ENCODE measurements around the gene ZDBF2.
A peak's percentile ranks its signal among the peaks of the same experiment; 100 is the strongest.
"Not testable (repeated sequence)": the region's sequence is repeated elsewhere in the genome, so short reads cannot be mapped to it uniquely, and the experiment has no call there.

Gene ZDBF2

GRCh38 chr2:206274434-206275311, at the start of gene ZDBF2:
TSS of gene ZDBF2 (plus strand) at chr2:206274663. CDS start at chr2:206281850, 7,187 bp downstream.
- no peak for DNase-seq (ENCODE audit: low read depth)
- peak within 1 kb of the TSS; percentile 78 for H3K4me3 ChIP-seq (ENCODE audit: low read depth, low read length)
- TF ChIP-seq, protein P1, sequence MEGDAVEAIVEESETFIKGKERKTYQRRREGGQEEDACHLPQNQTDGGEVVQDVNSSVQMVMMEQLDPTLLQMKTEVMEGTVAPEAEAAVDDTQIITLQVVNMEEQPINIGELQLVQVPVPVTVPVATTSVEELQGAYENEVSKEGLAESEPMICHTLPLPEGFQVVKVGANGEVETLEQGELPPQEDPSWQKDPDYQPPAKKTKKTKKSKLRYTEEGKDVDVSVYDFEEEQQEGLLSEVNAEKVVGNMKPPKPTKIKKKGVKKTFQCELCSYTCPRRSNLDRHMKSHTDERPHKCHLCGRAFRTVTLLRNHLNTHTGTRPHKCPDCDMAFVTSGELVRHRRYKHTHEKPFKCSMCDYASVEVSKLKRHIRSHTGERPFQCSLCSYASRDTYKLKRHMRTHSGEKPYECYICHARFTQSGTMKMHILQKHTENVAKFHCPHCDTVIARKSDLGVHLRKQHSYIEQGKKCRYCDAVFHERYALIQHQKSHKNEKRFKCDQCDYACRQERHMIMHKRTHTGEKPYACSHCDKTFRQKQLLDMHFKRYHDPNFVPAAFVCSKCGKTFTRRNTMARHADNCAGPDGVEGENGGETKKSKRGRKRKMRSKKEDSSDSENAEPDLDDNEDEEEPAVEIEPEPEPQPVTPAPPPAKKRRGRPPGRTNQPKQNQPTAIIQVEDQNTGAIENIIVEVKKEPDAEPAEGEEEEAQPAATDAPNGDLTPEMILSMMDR (IDR thresholded peaks at IDR 0.05; ENCODE audit: low read depth, low read length, missing control alignments): no peak

DNA sequence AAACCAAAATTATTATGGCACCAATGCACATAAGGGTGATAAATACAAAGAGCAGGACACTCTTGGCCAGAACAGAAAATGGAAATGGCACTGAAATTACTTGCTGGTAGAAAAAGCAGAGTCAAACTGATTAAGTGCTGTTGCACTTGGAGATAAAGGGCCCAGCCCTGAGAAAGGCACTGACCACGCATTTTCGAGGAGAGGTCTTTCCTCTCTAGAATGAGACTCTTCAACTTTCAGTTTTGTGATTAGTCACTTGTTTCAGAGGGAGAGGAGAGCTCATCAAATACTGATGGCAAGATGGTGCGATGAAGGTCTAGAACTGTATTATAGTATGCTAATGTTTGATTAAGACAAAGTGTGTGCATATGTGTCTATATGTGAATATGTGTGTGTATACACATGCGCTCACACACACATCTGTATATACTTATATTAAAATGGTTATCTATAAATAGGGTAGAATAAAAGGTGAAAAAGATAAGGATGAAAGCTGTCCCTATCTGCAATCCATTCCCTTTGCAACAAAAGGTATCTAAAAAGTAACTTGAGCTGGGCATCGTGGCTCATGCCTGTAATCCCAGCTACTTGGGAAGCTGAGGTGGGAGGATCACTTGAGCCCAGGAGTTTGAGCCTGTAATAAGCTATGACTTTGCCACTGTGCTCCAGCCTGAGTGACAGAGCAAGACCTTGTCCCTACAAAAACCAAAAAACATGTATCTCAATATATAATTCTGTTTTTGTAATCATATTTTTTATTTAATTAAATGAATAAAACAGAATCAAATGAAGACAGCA, 48.8 kb upstream of the ZDBF2 start:
- H3K4me3 ChIP-seq (ENCODE audit: low read depth, low read length): no peak overlapping the region
- peak; percentile 25 for DNase-seq (ENCODE audit: low read depth)
- TF ChIP-seq, protein P1 (IDR thresholded peaks at IDR 0.05; ENCODE audit: low read depth, low read length, missing control alignments): no peak

DNA sequence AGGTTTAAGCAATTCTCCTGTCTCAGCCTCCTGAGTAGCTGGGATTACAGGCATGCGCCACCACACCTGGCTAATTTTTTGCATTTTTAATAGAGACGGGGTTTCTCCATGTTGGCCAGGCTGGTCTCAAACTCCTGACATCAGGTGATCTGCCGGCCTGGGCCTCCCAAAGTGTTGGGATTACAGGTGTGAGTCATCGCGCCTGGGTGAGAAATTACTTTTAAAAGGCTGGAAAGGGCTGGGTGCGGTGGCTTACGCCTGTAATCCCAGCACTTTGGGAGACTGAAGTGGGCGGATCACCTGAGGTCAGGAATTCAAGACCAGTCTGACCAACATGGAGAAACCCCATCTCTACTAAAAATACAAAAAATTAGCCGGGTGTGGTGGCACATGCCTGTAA, 45.8 kb upstream of the ZDBF2 start:
- not testable (repeated sequence) for H3K4me3 ChIP-seq (ENCODE audit: low read depth, low read length); DNase-seq (ENCODE audit: low read depth)

GRCh38 chr2:206229642-206230041, 44.8 kb upstream of the ZDBF2 start:
- no peak for DNase-seq (ENCODE audit: low read depth)
- no peak overlapping the region for H3K4me3 ChIP-seq (ENCODE audit: low read depth, low read length)
- TF ChIP-seq, protein P1 (IDR thresholded peaks at IDR 0.05; ENCODE audit: low read depth, low read length, missing control alignments): no peak

GRCh38 chr2:206230060-206230762, 44.3 kb upstream of the ZDBF2 start:
- no peak overlapping the region for H3K4me3 ChIP-seq (ENCODE audit: low read depth, low read length)
- DNase-seq (ENCODE audit: low read depth): no peak
- TF ChIP-seq, protein P1 (IDR thresholded peaks at IDR 0.05; ENCODE audit: low read depth, low read length, missing control alignments): no peak

DNA sequence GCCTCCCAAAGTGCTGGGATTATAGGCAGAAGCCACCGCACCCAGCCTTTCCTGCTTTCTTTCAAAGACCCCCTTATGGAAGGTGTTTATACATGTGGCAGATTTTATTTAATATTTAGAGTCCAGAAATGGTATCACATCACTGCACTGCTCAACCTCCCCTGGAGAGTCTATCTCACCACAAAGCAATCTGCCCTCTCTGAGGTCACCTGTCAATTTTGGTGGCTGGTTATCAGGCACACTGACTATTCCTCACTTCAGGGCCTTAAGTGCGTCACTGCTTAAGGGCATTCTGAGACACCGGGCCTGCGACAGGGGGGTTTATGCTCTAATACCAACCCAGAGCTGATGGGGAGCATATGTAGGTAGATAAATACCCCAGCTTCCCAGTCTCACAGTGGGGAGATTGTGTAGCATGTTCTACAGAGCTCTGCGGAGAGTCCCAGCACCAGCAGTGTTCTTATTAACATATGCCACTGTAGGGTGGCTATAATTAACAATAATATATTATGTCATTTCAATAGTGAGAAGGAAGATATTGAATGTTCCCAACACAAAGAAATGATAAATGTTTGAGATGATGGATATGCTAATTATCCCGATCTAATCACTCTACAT, 42.7 kb upstream of the ZDBF2 start:
- TF ChIP-seq, protein P1 (IDR thresholded peaks at IDR 0.05; ENCODE audit: low read depth, low read length, missing control alignments): no peak
- DNase-seq (ENCODE audit: low read depth): no peak
- no peak overlapping the region for H3K4me3 ChIP-seq (ENCODE audit: low read depth, low read length)
